Central memory CD8-positive, alpha-beta T cell (primary cell): ENCODE measurements around the gene PICK1.
"Not testable (repeated sequence)": the region's sequence is repeated elsewhere in the genome, so short reads cannot be mapped to it uniquely, and the experiment has no call there.

Experiments used
- ATAC-seq: fragments of 150-1000 bp; cut with Tn5 transposase; replicated peaks from 2 replicates; pipeline ENCODE4 v1.10.0; 2022; ENCODE audit warnings: mild to moderate bottlenecking, moderate FRiP score, moderate number of reproducible peaks; ENCODE audit not compliant: poor library complexity, severe bottlenecking; ENCODE audit errors: extremely low read depth
- DNase-seq, 2 donors: peaks; one replicate each; pipeline ENCODE4 v3.0.0; 2021; ENCODE audit warnings: low spot score in 2 of 2
- H3K27ac Mint-ChIP-seq: one replicate; pipeline ENCODE4 v1.8.0; 2022; ENCODE audit warnings: low read depth, mild to moderate bottlenecking, moderate library complexity, mixed read lengths
- H3K27me3 Mint-ChIP-seq: one replicate; pipeline ENCODE4 v1.8.0; 2022; ENCODE audit warnings: mixed read lengths
- H3K36me3 Mint-ChIP-seq: one replicate; pipeline ENCODE4 v1.8.0; 2022; ENCODE audit warnings: mild to moderate bottlenecking, moderate library complexity, mixed read lengths; ENCODE audit not compliant: insufficient read depth
- H3K4me1 Mint-ChIP-seq: one replicate; pipeline ENCODE4 v1.8.0; 2022; ENCODE audit warnings: mixed read lengths
- H3K4me3 Mint-ChIP-seq: one replicate; pipeline ENCODE4 v1.8.0; 2022; ENCODE audit warnings: mild to moderate bottlenecking, moderate library complexity, mixed read lengths
- H3K9me3 Mint-ChIP-seq: one replicate; pipeline ENCODE4 v1.8.0; 2022; ENCODE audit warnings: mixed read lengths

PICK1 gene

GRCh38 chr22:38107692-38108515 lies 50.7 kb downstream of the PICK1 start:
- Mint-ChIP-seq H3K36me3 (peaks cover 25% of the 10 kb centered on the region), H3K9me3 (no peaks in the 10 kb centered on the region), H3K27me3 (no peaks in the 10 kb centered on the region), H3K4me3 (no peak overlapping the region), H3K27ac (peak overlapping the region; percentile 77), H3K4me1 (peaks cover 21% of the 10 kb centered on the region)
- no peak for ATAC-seq
- DNase-seq = no peak

GRCh38 chr22:38108561-38109319 lies 51.5 kb downstream of the PICK1 start:
- H3K27ac Mint-ChIP-seq = peak overlapping the region; percentile 77
- no peaks in the 10 kb centered on the region for H3K9me3 Mint-ChIP-seq
- H3K4me3 Mint-ChIP-seq = peak overlapping the region; percentile 15
- DNase-seq (no peak), ATAC-seq (peak; percentile 42)
- no peaks in the 10 kb centered on the region for H3K27me3 Mint-ChIP-seq
- H3K36me3 Mint-ChIP-seq = peaks cover 25% of the 10 kb centered on the region
- H3K4me1 Mint-ChIP-seq = peaks cover 17% of the 10 kb centered on the region

GRCh38 chr22:38109371-38110001 lies 52.3 kb downstream of the PICK1 start:
- Mint-ChIP-seq H3K27me3 (no peaks in the 10 kb centered on the region), H3K9me3 (no peaks in the 10 kb centered on the region), H3K4me1 (peaks cover 15% of the 10 kb centered on the region), H3K36me3 (peaks cover 25% of the 10 kb centered on the region), H3K4me3 (peak overlapping the region; percentile 67), H3K27ac (peak overlapping the region; percentile 99)
- ATAC-seq (no peak), DNase-seq (no peak)

GRCh38 chr22:38110008-38110862 lies 53.0 kb downstream of the PICK1 start, which contains the start of gene BAIAP2L2:
TSS of gene BAIAP2L2 (minus strand) at chr22:38110684. CDS start at chr22:38110525, 159 bp downstream.
- peak within 1 kb of the TSS; percentile 99 for H3K27ac Mint-ChIP-seq
- H3K4me1 Mint-ChIP-seq = peaks cover 11% of the 10 kb centered on the region
- peak within 1 kb of the TSS; percentile 67 for H3K4me3 Mint-ChIP-seq
- no peaks in the 10 kb centered on the region for H3K27me3 Mint-ChIP-seq
- no peak for DNase-seq
- no peak for ATAC-seq
- H3K36me3 Mint-ChIP-seq = peaks cover 25% of the 10 kb centered on the region
- H3K9me3 Mint-ChIP-seq = no peaks in the 10 kb centered on the region

GRCh38 chr22:38110863-38111852 lies 54.0 kb downstream of the PICK1 start:
- no peaks in the 10 kb centered on the region for H3K9me3 Mint-ChIP-seq
- no peak overlapping the region for H3K4me3 Mint-ChIP-seq
- DNase-seq = no peak
- H3K27me3 Mint-ChIP-seq = no peaks in the 10 kb centered on the region
- H3K4me1 Mint-ChIP-seq = peaks cover 11% of the 10 kb centered on the region
- ATAC-seq = no peak
- H3K36me3 Mint-ChIP-seq = peaks cover 24% of the 10 kb centered on the region
- H3K27ac Mint-ChIP-seq = peak overlapping the region; percentile 87

GRCh38 chr22:38111925-38112355 lies 54.7 kb downstream of the PICK1 start:
- no peak for ATAC-seq
- Mint-ChIP-seq H3K4me3 (no peak overlapping the region), H3K9me3 (no peaks in the 10 kb centered on the region), H3K4me1 (peaks cover 11% of the 10 kb centered on the region), H3K27me3 (no peaks in the 10 kb centered on the region), H3K36me3 (peaks cover 23% of the 10 kb centered on the region), H3K27ac (no peak overlapping the region)
- no peak for DNase-seq

GRCh38 chr22:38112381-38112780 lies 55.2 kb downstream of the PICK1 start:
- Mint-ChIP-seq H3K27me3 (no peaks in the 10 kb centered on the region), H3K4me3 (no peak overlapping the region), H3K27ac (peak overlapping the region; percentile 87), H3K36me3 (peaks cover 21% of the 10 kb centered on the region), H3K9me3 (no peaks in the 10 kb centered on the region), H3K4me1 (peaks cover 11% of the 10 kb centered on the region)
- DNase-seq (no peak), ATAC-seq (no peak)

GRCh38 chr22:38114484-38115398 lies 57.5 kb downstream of the PICK1 start:
- DNase-seq (peak; percentile 59 to 73), ATAC-seq (peak; percentile 86)
- Mint-ChIP-seq H3K36me3 (peaks cover 17% of the 10 kb centered on the region), H3K4me1 (peaks cover 8% of the 10 kb centered on the region), H3K4me3 (no peak overlapping the region), H3K27ac (no peak overlapping the region), H3K27me3 (no peaks in the 10 kb centered on the region), H3K9me3 (no peaks in the 10 kb centered on the region)

- DNase-seq (no peak), ATAC-seq (no peak)
- no peak overlapping the region for H3K27ac Mint-ChIP-seq
- H3K27me3 Mint-ChIP-seq = no peaks in the 10 kb centered on the region
- peaks cover 6% of the 10 kb centered on the region for H3K4me1 Mint-ChIP-seq
- H3K9me3 Mint-ChIP-seq = no peaks in the 10 kb centered on the region
- no peak overlapping the region for H3K4me3 Mint-ChIP-seq
- H3K36me3 Mint-ChIP-seq = peaks cover 12% of the 10 kb centered on the region
Measured at GRCh38 chr22:38115423-38116205, 58.4 kb downstream of the PICK1 start.

- not testable (repeated sequence) for H3K36me3 Mint-ChIP-seq, DNase-seq, H3K9me3 Mint-ChIP-seq, H3K4me3 Mint-ChIP-seq, H3K27ac Mint-ChIP-seq, H3K4me1 Mint-ChIP-seq, H3K27me3 Mint-ChIP-seq, ATAC-seq
Measured at GRCh38 chr22:38117556-38117955, 60.4 kb downstream of the PICK1 start.
